ENCODE measurements around the gene DNAJB5. TPM values are rescaled to one million over a fixed set of nuclear protein-coding genes. Genes with fewer than 3 reads are reported as not detected.

DNAJB5 gene
- total RNA-seq, 2 donors from 2014 or later: 51.0 to 61.5 TPM

DNA sequence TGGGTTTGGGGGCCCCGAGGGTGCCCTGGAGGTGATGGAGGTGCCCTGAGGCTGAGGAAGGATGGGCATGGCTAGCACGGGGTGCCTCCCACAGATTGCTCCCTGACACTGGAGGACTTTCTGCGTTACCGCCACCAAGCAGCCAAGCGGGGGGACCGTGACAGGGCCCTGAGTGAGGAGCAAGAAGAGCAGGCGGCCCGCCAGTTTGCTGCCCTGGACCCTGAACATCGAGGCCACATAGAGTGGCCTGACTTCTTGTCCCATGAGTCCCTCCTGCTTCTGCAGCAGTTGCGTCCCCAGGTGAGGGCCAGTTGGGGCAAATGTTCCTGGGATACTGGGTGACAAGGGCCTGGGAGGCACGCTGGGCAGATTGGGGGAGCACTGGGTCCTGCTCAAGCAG, 13.1 kb upstream of the DNAJB5 start:
- DNase-seq (ENCODE audit: low spot score) (no peak), ATAC-seq (ENCODE audit: insufficient number of reproducible peaks, low FRiP score, low read depth) (no peak)
- H3K27ac ChIP-seq: no peak overlapping the region
- H3K4me1 ChIP-seq (ENCODE audit: control insufficient read depth in 1 of 2, low read depth in 2 of 2): peaks cover 2 to 12% of the 10 kb centered on the region in 2 donors
- no peaks in the 10 kb centered on the region for H3K27me3 ChIP-seq (replicated peaks; ENCODE audit: insufficient read depth)
- TF ChIP-seq CTCF (IDR thresholded peaks at IDR 0.05): no peak
- no peaks in the 10 kb centered on the region for H3K9me3 ChIP-seq
- no peak overlapping the region for H3K4me3 ChIP-seq
- no peaks in the 10 kb centered on the region for H3K36me3 ChIP-seq

DNA sequence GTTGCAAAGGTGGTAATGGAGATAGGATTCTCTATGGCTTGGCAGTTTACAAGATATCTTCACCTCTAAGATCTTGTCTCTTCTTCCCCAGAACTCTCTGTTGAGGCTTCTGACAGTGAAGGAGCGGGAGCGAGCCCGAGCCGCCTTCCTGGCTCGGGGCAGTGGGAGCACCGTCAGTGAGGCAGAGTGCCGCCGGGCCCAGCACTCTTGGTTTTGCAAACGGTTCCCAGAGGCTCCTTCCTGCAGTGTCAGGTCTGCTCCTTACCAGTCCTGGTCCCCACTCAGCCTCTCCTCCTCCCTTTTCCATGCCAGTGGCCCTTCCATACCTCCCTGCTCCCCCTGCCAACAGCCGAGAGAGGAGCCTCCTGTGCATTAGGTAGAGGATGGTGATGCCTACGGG, 12.6 kb upstream of the DNAJB5 start:
- no peaks in the 10 kb centered on the region for H3K27me3 ChIP-seq (replicated peaks; ENCODE audit: insufficient read depth)
- no peak for TF ChIP-seq CTCF (IDR thresholded peaks at IDR 0.05)
- no peak for DNase-seq (ENCODE audit: low spot score)
- no peaks in the 10 kb centered on the region for H3K36me3 ChIP-seq
- H3K4me3 ChIP-seq: no peak overlapping the region
- H3K4me1 ChIP-seq (ENCODE audit: control insufficient read depth in 1 of 2, low read depth in 2 of 2): peaks cover 2 to 17% of the 10 kb centered on the region in 2 donors
- no peak for ATAC-seq (ENCODE audit: insufficient number of reproducible peaks, low FRiP score, low read depth)
- no peak overlapping the region for H3K27ac ChIP-seq
- H3K9me3 ChIP-seq: no peaks in the 10 kb centered on the region

DNA sequence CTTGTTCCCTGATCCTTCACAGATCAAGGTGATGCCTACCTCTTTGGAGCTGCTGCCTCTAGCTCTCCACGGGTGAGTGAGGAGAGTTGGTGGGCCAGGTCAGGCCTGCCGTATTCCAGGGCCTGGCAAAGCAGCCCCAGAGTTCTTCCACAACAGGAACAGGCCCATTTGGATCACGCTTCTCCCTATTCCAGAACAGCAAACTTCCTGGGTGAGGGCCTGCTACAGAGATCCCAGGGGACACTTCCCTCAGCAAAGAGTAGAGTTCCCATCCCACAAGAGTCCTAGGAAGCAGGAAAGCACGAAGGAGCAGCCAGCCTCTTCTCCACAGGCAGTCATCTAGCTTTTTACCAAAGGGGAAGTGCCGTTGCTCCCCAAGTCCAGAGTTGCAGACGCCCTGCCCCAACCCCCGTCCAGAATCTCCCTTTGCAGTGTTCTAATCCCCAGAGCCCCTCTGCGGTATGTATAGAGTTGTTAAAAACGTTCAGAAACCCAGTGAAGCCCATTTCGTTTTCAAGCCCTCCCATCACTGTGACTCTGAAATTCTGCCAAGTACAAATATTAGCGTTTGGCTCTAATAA, 9.3 kb upstream of the DNAJB5 start:
- Histone ChIP-seq H3K36me3 (no peaks in the 10 kb centered on the region), H3K4me1 (ENCODE audit: control insufficient read depth in 1 of 2, low read depth in 2 of 2) (peaks cover 2 to 26% of the 10 kb centered on the region in 2 donors), H3K27me3 (replicated peaks; ENCODE audit: insufficient read depth) (no peaks in the 10 kb centered on the region), H3K27ac (no peak overlapping the region), H3K9me3 (no peaks in the 10 kb centered on the region), H3K4me3 (no peak overlapping the region)
- ATAC-seq (ENCODE audit: insufficient number of reproducible peaks, low FRiP score, low read depth) (no peak), DNase-seq (ENCODE audit: low spot score) (no peak)
- no peak for TF ChIP-seq CTCF (IDR thresholded peaks at IDR 0.05)

GRCh38 chr9:34982361-34982760, 7.2 kb upstream of the DNAJB5 start:
- TF ChIP-seq CTCF (IDR thresholded peaks at IDR 0.05): no peak
- no peaks in the 10 kb centered on the region for H3K27me3 ChIP-seq (replicated peaks; ENCODE audit: insufficient read depth)
- no peak overlapping the region for H3K4me3 ChIP-seq
- H3K4me1 ChIP-seq (ENCODE audit: control insufficient read depth in 1 of 2, low read depth in 2 of 2): peaks cover 2 to 26% of the 10 kb centered on the region in 2 donors
- DNase-seq (ENCODE audit: low spot score) (no peak), ATAC-seq (ENCODE audit: insufficient number of reproducible peaks, low FRiP score, low read depth) (no peak)
- H3K27ac ChIP-seq: no peak overlapping the region
- H3K9me3 ChIP-seq: no peaks in the 10 kb centered on the region
- no peaks in the 10 kb centered on the region for H3K36me3 ChIP-seq

GRCh38 chr9:34983209-34983608, 6.3 kb upstream of the DNAJB5 start:
- DNase-seq (ENCODE audit: low spot score) (no peak), ATAC-seq (ENCODE audit: insufficient number of reproducible peaks, low FRiP score, low read depth) (no peak)
- Histone ChIP-seq H3K36me3 (no peaks in the 10 kb centered on the region), H3K4me1 (ENCODE audit: control insufficient read depth in 1 of 2, low read depth in 2 of 2) (peaks cover 2 to 26% of the 10 kb centered on the region in 2 donors), H3K27ac (no peak overlapping the region), H3K27me3 (replicated peaks; ENCODE audit: insufficient read depth) (no peaks in the 10 kb centered on the region), H3K9me3 (no peaks in the 10 kb centered on the region), H3K4me3 (no peak overlapping the region)
- no peak for TF ChIP-seq CTCF (IDR thresholded peaks at IDR 0.05)
